DND-41 (cell line): ENCODE measurements around the gene WBP11.

Experiments
- ATAC-seq: fragments of 200-7000 bp; cut with Tn5 transposase; 3 replicates; pipeline ENCODE4 v1.9.1; 2021; ENCODE audit warnings: low read depth; ENCODE audit not compliant: insufficient read depth
- DNase-seq: peaks from one replicate; pipeline ENCODE4 v3.0.0-alpha.2; 2020
- H2AFZ ChIP-seq: 2 replicates; pipeline ENCODE4 v1.6.0; 2012; ENCODE audit warnings: low read depth, low read length
- H3K27ac ChIP-seq: 2 replicates; pipeline ENCODE4 v1.5.1; 2012; ENCODE audit warnings: low read length, inconsistent platforms
- H3K27me3 ChIP-seq: fragments of 200-600 bp; sonication (generic); 2 replicates; pipeline ENCODE4 v1.6.0; 2012; ENCODE audit warnings: low read length, mild to moderate bottlenecking, inconsistent platforms; ENCODE audit not compliant: insufficient read depth, poor library complexity
- H3K36me3 ChIP-seq: 2 replicates; pipeline ENCODE4 v1.5.1; 2012; ENCODE audit warnings: low read length, inconsistent platforms; ENCODE audit not compliant: insufficient read depth
- H3K4me1 ChIP-seq: 2 replicates; pipeline ENCODE4 v1.5.1; 2012; ENCODE audit warnings: mild to moderate bottlenecking, low read length; ENCODE audit not compliant: insufficient read depth
- H3K4me2 ChIP-seq: 2 replicates; pipeline ENCODE4 v1.6.0; 2012; ENCODE audit warnings: mild to moderate bottlenecking, moderate library complexity, low read length, inconsistent platforms; ENCODE audit not compliant: insufficient read depth
- H3K4me3 ChIP-seq, 2 experiments: fragments of 200-600 bp in 1 of 2; shearing (Covaris generic) in 1 of 2; 2 replicates each; pipeline ENCODE4 v1.5.1; 2012 to 2016; ENCODE audit warnings: inconsistent platforms in 2 of 2, low read length in 2 of 2, mild to moderate bottlenecking in 2 of 2, low read depth in 1 of 2, moderate library complexity in 1 of 2
- H3K79me2 ChIP-seq: 2 replicates; pipeline ENCODE4 v1.6.0; 2012; ENCODE audit warnings: low read length, inconsistent platforms; ENCODE audit not compliant: insufficient read depth
- H3K9ac ChIP-seq: 2 replicates; pipeline ENCODE4 v1.6.0; 2012; ENCODE audit warnings: low read depth, mild to moderate bottlenecking, inconsistent platforms, low read length, moderate library complexity
- H3K9me3 ChIP-seq: 2 replicates; pipeline ENCODE4 v1.5.1; 2012; ENCODE audit warnings: low read length, moderate library complexity, mild to moderate bottlenecking, inconsistent platforms; ENCODE audit not compliant: insufficient read depth, severe bottlenecking
- H4K20me1 ChIP-seq: 2 replicates; pipeline ENCODE4 v1.6.0; 2012; ENCODE audit warnings: low read length; ENCODE audit not compliant: insufficient read depth
- EZH2 ChIP-seq: IDR thresholded peaks from 3 replicates; pipeline ENCODE4 v1.6.1; 2012; ENCODE audit warnings: borderline replicate concordance, low read depth, mild to moderate bottlenecking, moderate library complexity, low read length, inconsistent platforms; ENCODE audit not compliant: severe bottlenecking
- TF ChIP-seq, protein P1 (sequence below): IDR thresholded peaks from 2 replicates; pipeline ENCODE4 v1.5.1; 2012; ENCODE audit warnings: borderline replicate concordance, low read length, moderate library complexity, mild to moderate bottlenecking; ENCODE audit not compliant: poor library complexity, severe bottlenecking; ENCODE audit errors: extremely low read depth

Gene WBP11

DNA sequence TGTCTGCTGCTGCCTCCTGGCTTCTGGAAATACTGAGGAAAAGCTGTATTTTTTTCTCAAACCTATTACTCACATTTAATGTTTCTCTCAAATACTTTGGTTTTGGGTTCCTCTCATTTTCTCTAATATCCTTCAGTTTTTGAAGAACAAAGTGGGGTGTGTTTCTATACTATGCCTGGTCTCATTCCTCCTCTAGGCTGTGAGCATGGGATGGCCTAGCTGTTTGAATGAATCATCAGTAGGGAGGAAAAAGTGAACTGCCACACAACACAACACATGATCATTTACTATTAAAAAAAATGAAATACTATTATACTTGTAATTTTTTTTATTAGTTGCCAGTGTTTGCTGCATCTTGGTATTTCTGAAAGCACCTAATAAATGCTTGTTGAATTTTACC lies 22.0 kb upstream of the WBP11 start:
- Histone ChIP-seq H3K27ac (no peak overlapping the region), H3K4me2 (no peak overlapping the region), H3K4me3 (no peak overlapping the region), H3K27me3 (no peaks in the 10 kb centered on the region), H4K20me1 (no peaks in the 10 kb centered on the region), H3K36me3 (no peaks in the 10 kb centered on the region), H3K9ac (no peak overlapping the region), H3K9me3 (no peaks in the 10 kb centered on the region), H3K4me1 (no peaks in the 10 kb centered on the region), H3K79me2 (no peaks in the 10 kb centered on the region), H2AFZ (no peak overlapping the region)
- ATAC-seq (no peak), DNase-seq (no peak)
- TF ChIP-seq EZH2, result no peak
- TF ChIP-seq, protein P1, sequence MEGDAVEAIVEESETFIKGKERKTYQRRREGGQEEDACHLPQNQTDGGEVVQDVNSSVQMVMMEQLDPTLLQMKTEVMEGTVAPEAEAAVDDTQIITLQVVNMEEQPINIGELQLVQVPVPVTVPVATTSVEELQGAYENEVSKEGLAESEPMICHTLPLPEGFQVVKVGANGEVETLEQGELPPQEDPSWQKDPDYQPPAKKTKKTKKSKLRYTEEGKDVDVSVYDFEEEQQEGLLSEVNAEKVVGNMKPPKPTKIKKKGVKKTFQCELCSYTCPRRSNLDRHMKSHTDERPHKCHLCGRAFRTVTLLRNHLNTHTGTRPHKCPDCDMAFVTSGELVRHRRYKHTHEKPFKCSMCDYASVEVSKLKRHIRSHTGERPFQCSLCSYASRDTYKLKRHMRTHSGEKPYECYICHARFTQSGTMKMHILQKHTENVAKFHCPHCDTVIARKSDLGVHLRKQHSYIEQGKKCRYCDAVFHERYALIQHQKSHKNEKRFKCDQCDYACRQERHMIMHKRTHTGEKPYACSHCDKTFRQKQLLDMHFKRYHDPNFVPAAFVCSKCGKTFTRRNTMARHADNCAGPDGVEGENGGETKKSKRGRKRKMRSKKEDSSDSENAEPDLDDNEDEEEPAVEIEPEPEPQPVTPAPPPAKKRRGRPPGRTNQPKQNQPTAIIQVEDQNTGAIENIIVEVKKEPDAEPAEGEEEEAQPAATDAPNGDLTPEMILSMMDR, result no peak

DNA sequence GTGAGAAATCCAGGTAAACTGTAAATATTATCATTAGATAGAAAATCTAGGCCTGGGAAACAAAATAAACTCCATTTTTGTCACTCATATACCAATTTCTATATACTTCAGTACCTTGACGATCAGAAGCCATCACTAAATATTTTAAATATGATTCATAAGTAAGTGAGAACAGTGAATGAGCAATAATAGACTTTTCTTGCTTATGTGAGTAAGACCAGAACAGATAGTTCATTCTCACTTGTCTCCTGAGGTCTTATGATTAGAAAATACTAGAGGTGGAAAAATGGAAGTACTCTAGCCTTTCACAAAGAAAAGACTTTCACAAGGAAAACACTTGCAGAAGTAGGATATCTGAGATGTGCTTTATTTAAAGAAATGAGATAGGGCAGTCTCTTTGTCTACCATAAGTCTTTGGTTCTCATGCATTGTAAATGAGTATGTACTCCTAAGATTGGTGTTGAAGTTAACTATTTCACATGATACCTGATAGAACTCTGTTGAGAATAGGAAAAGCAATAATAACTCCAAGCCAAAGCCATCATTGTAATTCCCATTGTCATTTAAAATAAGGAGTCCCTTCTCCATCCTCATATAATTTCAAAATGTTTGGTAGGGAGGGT lies 20.8 kb upstream of the WBP11 start:
- TF ChIP-seq, protein P1, result no peak
- no peak for TF ChIP-seq EZH2
- no peaks in the 10 kb centered on the region for H3K79me2 ChIP-seq
- H3K4me1 ChIP-seq, result no peaks in the 10 kb centered on the region
- no peak overlapping the region for H3K4me3 ChIP-seq
- H3K27ac ChIP-seq, result no peak overlapping the region
- H3K27me3 ChIP-seq, result no peaks in the 10 kb centered on the region
- H3K9ac ChIP-seq, result no peak overlapping the region
- no peak for DNase-seq
- no peak overlapping the region for H2AFZ ChIP-seq
- H4K20me1 ChIP-seq, result no peaks in the 10 kb centered on the region
- no peak overlapping the region for H3K4me2 ChIP-seq
- no peak for ATAC-seq
- no peaks in the 10 kb centered on the region for H3K36me3 ChIP-seq
- no peaks in the 10 kb centered on the region for H3K9me3 ChIP-seq

DNA sequence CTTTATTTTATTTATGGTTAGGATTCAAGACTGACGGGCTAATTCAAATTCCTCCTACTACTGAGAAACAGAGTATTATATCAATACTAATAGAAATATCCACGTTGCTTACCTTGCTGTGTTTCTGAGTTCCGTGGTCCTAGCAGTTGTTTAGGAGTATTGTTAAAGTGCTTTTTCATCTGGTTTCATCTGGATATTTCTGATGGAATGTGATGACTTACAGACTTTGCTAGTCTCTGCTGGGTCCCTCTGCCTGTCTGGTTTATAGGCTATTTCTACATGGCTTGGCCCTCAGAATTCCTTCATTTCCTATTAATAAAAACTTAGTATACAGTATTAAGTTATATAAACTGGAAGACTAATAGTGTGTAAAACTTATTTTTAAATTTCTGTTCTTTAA lies 10.7 kb upstream of the WBP11 start, which contains the start of gene SMCO3:
SMCO3 (minus strand) TSS at position 169 of the 400 bp plus-strand sequence. CDS start 7,502 bp downstream, outside the sequence.
- no peak for DNase-seq

More for the DNA sequence above, 10.7 kb upstream of the WBP11 start, which contains the start of gene SMCO3:
- ATAC-seq, result no peak
- Histone ChIP-seq H3K27me3 (no peaks in the 10 kb centered on the region), H3K79me2 (no peaks in the 10 kb centered on the region), H2AFZ (no peak within 1 kb of the TSS), H3K27ac (no peak within 1 kb of the TSS), H3K4me3 (no peak within 1 kb of the TSS), H3K9me3 (no peaks in the 10 kb centered on the region), H3K4me1 (no peaks in the 10 kb centered on the region), H3K9ac (no peak within 1 kb of the TSS), H4K20me1 (no peaks in the 10 kb centered on the region), H3K36me3 (no peaks in the 10 kb centered on the region), H3K4me2 (no peak within 1 kb of the TSS)
- no peak for TF ChIP-seq EZH2
- TF ChIP-seq, protein P1, result no peak
